Esophagus squamous epithelium (tissue), 5 donors: ENCODE data around the gene ZNF3. TPM values are rescaled to one million over a fixed set of nuclear protein-coding genes. Genes with fewer than 3 reads are reported as not detected.
A peak's percentile ranks its signal among the peaks of the same experiment; 100 is the strongest.

ENCODE experiments used
- DNase-seq: peaks from one replicate; lab custom pipeline; 2025; lab: John Stamatoyannopoulos, UW
- H3K27ac ChIP-seq, 4 donors: fragments of 200-600 bp; sonication (generic); one replicate each; pipeline ENCODE4 v1.5.1; 2016 to 2019; ENCODE audit warnings: mild to moderate bottlenecking in 1 of 4
- H3K27me3 ChIP-seq, 4 donors: fragments of 200-600 bp; sonication (generic); 1 replicate in 3 of 4; 2 replicates in 1 of 4; pipeline versions ENCODE4 v1.5.1 to v1.6.0; 2017 to 2021; ENCODE audit warnings: antibody characterized with exemption in 1 of 4
- H3K36me3 ChIP-seq, 3 donors: fragments of 200-600 bp; sonication (generic); one replicate each; pipeline ENCODE4 v1.5.1; 2016 to 2019
- H3K4me1 ChIP-seq, 3 donors: fragments of 200-600 bp; sonication (generic); one replicate each; pipeline ENCODE4 v1.5.1; 2017 to 2019
- H3K4me3 ChIP-seq, 4 donors: fragments of 200-600 bp; sonication (generic); 1 replicate in 3 of 4; 2 replicates in 1 of 4; pipeline ENCODE4 v1.5.1; 2016 to 2019; ENCODE audit warnings: mild to moderate bottlenecking in 2 of 4, moderate library complexity in 1 of 4
- H3K9me3 ChIP-seq, 3 donors: fragments of 200-600 bp; sonication (generic); one replicate each; pipeline ENCODE4 v1.5.1; 2016 to 2019
- POLR2A ChIP-seq, 4 donors: fragments of 450-650 bp; IDR thresholded peaks; one replicate each; pipeline ENCODE4 v1.6.1; 2017; ENCODE audit warnings: antibody characterized with exemption in 4 of 4, mild to moderate bottlenecking in 4 of 4, moderate library complexity in 3 of 4
- WGBS, 2 donors: methylation state at CpG; one replicate each; pipeline ENCODE4 v1.1.5; 2018; 5-methylcytosine and 5-hydroxymethylcytosine counted together
- intact Hi-C: fragments of 100-400 bp; cut with DNase I; formaldehyde crosslinking; loops from one replicate; pipeline ENCODE4 v1.15.0; 2022
- small RNA-seq, 4 donors: library from RNA; depleted of rRNA; stranded (forward); fragments of <200 nt; gene quantifications; one replicate each; pipeline ENCODE3, GENCODE V24; 2016
- total RNA-seq, 4 donors: library from RNA; depleted of rRNA; stranded (reverse); fragments of >200 nt; gene quantifications; one replicate each; pipeline ENCODE4 v1.1.0, GENCODE V29; 2016
- TF ChIP-seq, protein P1 (sequence below), 6 experiments: fragments of 450-650 bp in 4 of 6; fragments of 200-600 bp in 2 of 6; sonication (generic) in 2 of 6; IDR thresholded peaks; one replicate each; pipeline ENCODE4 v1.5.1; 2016 to 2019; ENCODE audit warnings: antibody characterized with exemption in 6 of 6, mild to moderate bottlenecking in 4 of 6, moderate library complexity in 4 of 6
- donor health status: DM: yes; HTN: yes; CAD: no.

The ZNF3 gene
- total RNA-seq, 4 donors from 2014 or later = 10.5 to 22.3 (median 12.2) TPM

DNA sequence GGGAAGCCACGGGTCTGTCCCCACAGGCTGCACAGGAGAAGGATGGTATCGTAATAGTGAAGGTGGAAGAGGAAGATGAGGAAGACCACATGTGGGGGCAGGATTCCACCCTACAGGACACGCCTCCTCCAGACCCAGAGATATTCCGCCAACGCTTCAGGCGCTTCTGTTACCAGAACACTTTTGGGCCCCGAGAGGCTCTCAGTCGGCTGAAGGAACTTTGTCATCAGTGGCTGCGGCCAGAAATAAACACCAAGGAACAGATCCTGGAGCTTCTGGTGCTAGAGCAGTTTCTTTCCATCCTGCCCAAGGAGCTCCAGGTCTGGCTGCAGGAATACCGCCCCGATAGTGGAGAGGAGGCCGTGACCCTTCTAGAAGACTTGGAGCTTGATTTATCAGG lies 58.0 kb downstream of the ZNF3 start:
- Histone ChIP-seq H3K4me3 (peak overlapping the region in 2 of 4 donors; percentile 0 to 28), H3K27ac (peak overlapping the region; percentile 70 to 90 (median 81)), H3K4me1 (peaks cover 14 to 79% (median 35%) of the 10 kb centered on the region in 3 donors), H3K27me3 (no peaks in the 10 kb centered on the region), H3K9me3 (no peaks in the 10 kb centered on the region), H3K36me3 (peaks cover 13 to 85% (median 33%) of the 10 kb centered on the region in 3 donors)
- TF ChIP-seq POLR2A (IDR thresholded peaks at IDR 0.05) = no peak
- TF ChIP-seq, protein P1, sequence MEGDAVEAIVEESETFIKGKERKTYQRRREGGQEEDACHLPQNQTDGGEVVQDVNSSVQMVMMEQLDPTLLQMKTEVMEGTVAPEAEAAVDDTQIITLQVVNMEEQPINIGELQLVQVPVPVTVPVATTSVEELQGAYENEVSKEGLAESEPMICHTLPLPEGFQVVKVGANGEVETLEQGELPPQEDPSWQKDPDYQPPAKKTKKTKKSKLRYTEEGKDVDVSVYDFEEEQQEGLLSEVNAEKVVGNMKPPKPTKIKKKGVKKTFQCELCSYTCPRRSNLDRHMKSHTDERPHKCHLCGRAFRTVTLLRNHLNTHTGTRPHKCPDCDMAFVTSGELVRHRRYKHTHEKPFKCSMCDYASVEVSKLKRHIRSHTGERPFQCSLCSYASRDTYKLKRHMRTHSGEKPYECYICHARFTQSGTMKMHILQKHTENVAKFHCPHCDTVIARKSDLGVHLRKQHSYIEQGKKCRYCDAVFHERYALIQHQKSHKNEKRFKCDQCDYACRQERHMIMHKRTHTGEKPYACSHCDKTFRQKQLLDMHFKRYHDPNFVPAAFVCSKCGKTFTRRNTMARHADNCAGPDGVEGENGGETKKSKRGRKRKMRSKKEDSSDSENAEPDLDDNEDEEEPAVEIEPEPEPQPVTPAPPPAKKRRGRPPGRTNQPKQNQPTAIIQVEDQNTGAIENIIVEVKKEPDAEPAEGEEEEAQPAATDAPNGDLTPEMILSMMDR (IDR thresholded peaks at IDR 0.05) = no peak
- DNase-seq = no peak
- WGBS, 2 donors = 55 to 85% methylated on average over 9 to 12 of the region's 12 CpGs
- intact Hi-C loops = no loop called here

DNA sequence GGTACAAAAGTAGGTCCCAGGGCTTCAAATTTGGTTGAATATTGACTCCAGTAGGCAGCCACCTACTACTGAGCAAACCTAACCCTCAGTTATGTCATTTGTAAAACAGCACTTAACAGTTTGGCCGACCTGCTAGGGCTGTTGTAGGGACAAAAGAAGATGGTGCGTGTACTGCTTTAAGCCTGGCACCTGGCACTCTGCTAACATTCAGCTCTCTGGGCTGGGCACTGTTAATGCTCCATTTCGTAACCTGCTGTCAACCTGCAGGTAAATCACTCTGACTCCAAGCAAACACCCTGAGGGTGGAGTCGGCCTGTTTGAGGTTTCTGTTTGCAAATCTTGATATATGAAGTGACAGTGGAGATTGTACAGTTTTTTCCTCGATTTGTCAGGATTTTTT lies 58.9 kb downstream of the ZNF3 start:
- Histone ChIP-seq H3K4me3 (peak overlapping the region in 1 of 4 donors; percentile 0), H3K27me3 (no peaks in the 10 kb centered on the region), H3K9me3 (no peaks in the 10 kb centered on the region), H3K4me1 (peaks cover 19 to 88% (median 39%) of the 10 kb centered on the region in 3 donors), H3K27ac (peak overlapping the region; percentile 42 to 90 (median 81)), H3K36me3 (peaks cover 13 to 78% (median 33%) of the 10 kb centered on the region in 3 donors)
- no peak for TF ChIP-seq POLR2A (IDR thresholded peaks at IDR 0.05)
- TF ChIP-seq, protein P1 (IDR thresholded peaks at IDR 0.05) = no peak
- intact Hi-C loops = no loop called here
- DNase-seq = no peak
- WGBS, 2 donors = 44 to 48% methylated on average over 5 of the region's 5 CpGs

DNA sequence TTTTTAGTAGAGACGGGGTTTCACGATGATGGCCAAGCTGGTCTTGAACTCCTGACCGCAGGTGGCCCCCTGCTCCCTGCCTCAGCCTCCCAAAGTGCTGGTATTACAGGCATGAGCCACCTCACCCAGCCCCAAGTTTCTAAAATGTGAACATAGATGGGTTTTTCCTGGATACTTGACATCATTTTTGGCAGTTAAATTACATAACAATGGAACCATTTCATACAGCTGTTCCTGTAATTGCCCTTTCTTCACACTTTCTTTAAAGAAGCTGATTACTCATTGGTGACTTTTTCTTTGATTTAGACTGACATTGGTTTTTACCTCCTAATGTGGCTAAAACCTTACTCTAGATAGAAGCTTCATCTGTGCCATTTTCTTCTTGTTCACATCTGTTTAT lies 60.2 kb downstream of the ZNF3 start:
- peaks cover 31 to 99% (median 51%) of the 10 kb centered on the region in 3 donors for H3K4me1 ChIP-seq
- no peak for TF ChIP-seq POLR2A (IDR thresholded peaks at IDR 0.05)
- TF ChIP-seq, protein P1 (IDR thresholded peaks at IDR 0.05) = no peak
- H3K9me3 ChIP-seq = no peaks in the 10 kb centered on the region
- H3K27me3 ChIP-seq = no peaks in the 10 kb centered on the region
- 60 to 74% methylated on average over 3 of the region's 3 CpGs for WGBS, 2 donors
- DNase-seq = no peak
- intact Hi-C loops = no loop called here
- H3K4me3 ChIP-seq = no peak overlapping the region
- H3K36me3 ChIP-seq = peaks cover 13 to 65% (median 27%) of the 10 kb centered on the region in 3 donors
- peak overlapping the region in 3 of 4 donors; percentile 59 to 90 (median 82) for H3K27ac ChIP-seq

Small RNA genes within 50 kb of the gene (small RNA-seq; reads per million reads assigned to genes)
- gene MIR106B (18.0 to 31.4 (median 24.1) reads per million in 4 donors), gene MIR25 (486 to 753 (median 711) reads per million in 4 donors), gene MIR93 (74.9 to 172 (median 166) reads per million in 4 donors)

Other genes starting within 250 kb of the ZNF3 start
- gene OR2AE1, start 204.7 kb downstream of the ZNF3 start, total RNA-seq = under 1 TPM in 2 of 4 donors, not detected in 2; 0.30 to 0.57 TPM
- 10 to 100 TPM; 18.3 to 35.7 (median 22.7) TPM for gene TRIM4, start 162.2 kb downstream of the ZNF3 start, total RNA-seq
- gene GJC3, start 152.1 kb downstream of the ZNF3 start, total RNA-seq = under 1 TPM in 1 of 4 donors, not detected in 3; 0.26 TPM
- gene AZGP1, start 105.7 kb downstream of the ZNF3 start, total RNA-seq = 10 to 100 TPM in 1 of 4 donors, 1 to 10 TPM in 1, under 1 TPM in 2; 0.19 to 99.9 (median 1.3) TPM
- gene ZKSCAN1, start 66.1 kb downstream of the ZNF3 start, total RNA-seq = 10 to 100 TPM; 18.3 to 38.3 (median 21.9) TPM
- 10 to 100 TPM in 1 of 4 donors, 1 to 10 TPM in 3; 3.7 to 12.0 (median 8.0) TPM for gene ZSCAN21, start 31.9 kb downstream of the ZNF3 start, total RNA-seq
- 10 to 100 TPM; 50.6 to 68.0 (median 62.2) TPM for gene COPS6, start 7.2 kb upstream of the ZNF3 start, total RNA-seq
- 10 to 100 TPM; 31.8 to 67.3 (median 63.1) TPM for gene MCM7, start 19.7 kb upstream of the ZNF3 start, total RNA-seq
- 10 to 100 TPM in 2 of 4 donors, 1 to 10 TPM in 2; 8.1 to 26.1 (median 9.9) TPM for gene AP4M1, start 19.9 kb upstream of the ZNF3 start, total RNA-seq
- 10 to 100 TPM; 24.4 to 40.6 (median 30.5) TPM for gene TAF6, start 37.6 kb upstream of the ZNF3 start, total RNA-seq
- gene CNPY4, start 37.9 kb upstream of the ZNF3 start, total RNA-seq = 1 to 10 TPM in 3 of 4 donors, under 1 TPM in 1; 0.87 to 5.3 (median 3.1) TPM
- gene MBLAC1, start 45.2 kb upstream of the ZNF3 start, total RNA-seq = 1 to 10 TPM; 2.1 to 6.7 (median 2.9) TPM
- gene LAMTOR4, start 67.2 kb upstream of the ZNF3 start, total RNA-seq = 100 to 1,000 TPM in 1 of 4 donors, 10 to 100 TPM in 3; 71.8 to 138 (median 86.7) TPM
- 10 to 100 TPM in 3 of 4 donors, 1 to 10 TPM in 1; 9.3 to 20.2 (median 13.1) TPM for gene TRAPPC14, start 77.0 kb upstream of the ZNF3 start, total RNA-seq
- gene GAL3ST4, start 86.9 kb upstream of the ZNF3 start, total RNA-seq = 1 to 10 TPM; 2.5 to 7.5 (median 5.3) TPM
- 1 to 10 TPM in 1 of 4 donors, under 1 TPM in 2, not detected in 1; 0.57 to 1.4 (median 0.83) TPM for gene GPC2, start 95.7 kb upstream of the ZNF3 start, total RNA-seq
- gene STAG3, start 96.2 kb upstream of the ZNF3 start, total RNA-seq = under 1 TPM in 2 of 4 donors, not detected in 2; 0.40 to 0.95 TPM
- gene PVRIG, start 138.2 kb upstream of the ZNF3 start, total RNA-seq = under 1 TPM; 0.26 to 0.99 (median 0.67) TPM
- gene SPDYE3, start 226.0 kb upstream of the ZNF3 start, total RNA-seq = not detected